SK-N-MC (cell line): ENCODE measurements around the gene SPDYE8.
"Not testable (repeated sequence)": the region's sequence is repeated elsewhere in the genome, so short reads cannot be mapped to it uniquely, and the experiment has no call there.

ENCODE experiments used
- EZH2 ChIP-seq: fragments of 200-600 bp; sonication (generic); IDR thresholded peaks from one replicate; pipeline ENCODE4 v1.6.1; 2017; ENCODE audit warnings: antibody characterized with exemption
- FOXP2 ChIP-seq: optimal IDR thresholded peaks from 2 replicates; pipeline ENCODE3; 2011; ENCODE audit warnings: mild to moderate bottlenecking, moderate library complexity; ENCODE audit not compliant: insufficient read depth; ENCODE audit errors: extremely low read length, control extremely low read depth
- POLR2AphosphoS5 ChIP-seq: IDR thresholded peaks from 2 replicates; pipeline ENCODE4 v1.6.1; 2012; ENCODE audit warnings: mild to moderate bottlenecking, low read depth, low read length, borderline replicate concordance

DNA sequence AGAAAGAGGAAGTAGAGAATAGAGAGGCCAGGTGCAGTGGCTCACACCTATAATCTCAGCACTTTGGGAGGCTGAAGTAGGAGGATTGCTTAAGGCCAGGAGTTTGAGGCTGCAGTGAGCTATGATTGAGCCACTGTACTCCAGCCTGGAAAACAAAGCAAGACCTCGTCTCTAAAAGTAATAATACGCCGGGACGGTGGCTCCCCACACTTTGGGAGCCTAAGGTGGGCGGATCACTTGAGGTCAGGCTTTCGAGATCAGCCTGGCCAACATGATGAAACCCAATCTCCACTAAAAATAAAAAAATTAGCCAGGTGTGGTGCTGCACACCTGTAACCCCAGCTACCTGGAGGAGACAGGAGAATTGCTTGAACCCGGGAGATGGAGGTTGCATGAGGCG lies 34.1 kb downstream of the SPDYE8 start:
- TF ChIP-seq EZH2, POLR2AphosphoS5, FOXP2: not testable (repeated sequence)
